LNCAP (cell line): Measurements from ENCODE around the gene CES3.

Source experiments
- CTCF ChIP-seq: fragments of 450-650 bp; IDR thresholded peaks from 2 replicates; pipeline ENCODE4 v1.5.1; 2017; ENCODE audit warnings: mild to moderate bottlenecking

The CES3 gene

GRCh38 chr16:66961065-66961744 lies at the start of gene CES3:
CES3 (plus strand) TSS chr16:66961266; CDS start chr16:66961308, 42 bp downstream.
- peak; percentile 82 for TF ChIP-seq CTCF

- no peak for TF ChIP-seq CTCF
Observed at GRCh38 chr16:66911801-66912200, 49.3 kb upstream of the CES3 start.

GRCh38 chr16:66913081-66913480 lies 48.0 kb upstream of the CES3 start:
- no peak for TF ChIP-seq CTCF

GRCh38 chr16:66913711-66914110 lies 47.4 kb upstream of the CES3 start:
- TF ChIP-seq CTCF: no peak

GRCh38 chr16:66914541-66914940 lies 46.5 kb upstream of the CES3 start:
- TF ChIP-seq CTCF: no peak

GRCh38 chr16:66915041-66915440 lies 46.0 kb upstream of the CES3 start:
- TF ChIP-seq CTCF: no peak

GRCh38 chr16:66916518-66916917 lies 44.5 kb upstream of the CES3 start:
- no peak for TF ChIP-seq CTCF

GRCh38 chr16:66917741-66918140 lies 43.3 kb upstream of the CES3 start:
- TF ChIP-seq CTCF: no peak
